ENCODE measurements around the gene CCNJL.
A peak's percentile ranks its signal among the peaks of the same experiment; 100 is the strongest.
"Not testable (repeated sequence)": the region's sequence is repeated elsewhere in the genome, so short reads cannot be mapped to it uniquely, and the experiment has no call there.

Gene CCNJL

GRCh38 chr5:160260881-160261815 is 51.2 kb downstream of the CCNJL start:
- peak; percentile 53 for DNase-seq

DNA sequence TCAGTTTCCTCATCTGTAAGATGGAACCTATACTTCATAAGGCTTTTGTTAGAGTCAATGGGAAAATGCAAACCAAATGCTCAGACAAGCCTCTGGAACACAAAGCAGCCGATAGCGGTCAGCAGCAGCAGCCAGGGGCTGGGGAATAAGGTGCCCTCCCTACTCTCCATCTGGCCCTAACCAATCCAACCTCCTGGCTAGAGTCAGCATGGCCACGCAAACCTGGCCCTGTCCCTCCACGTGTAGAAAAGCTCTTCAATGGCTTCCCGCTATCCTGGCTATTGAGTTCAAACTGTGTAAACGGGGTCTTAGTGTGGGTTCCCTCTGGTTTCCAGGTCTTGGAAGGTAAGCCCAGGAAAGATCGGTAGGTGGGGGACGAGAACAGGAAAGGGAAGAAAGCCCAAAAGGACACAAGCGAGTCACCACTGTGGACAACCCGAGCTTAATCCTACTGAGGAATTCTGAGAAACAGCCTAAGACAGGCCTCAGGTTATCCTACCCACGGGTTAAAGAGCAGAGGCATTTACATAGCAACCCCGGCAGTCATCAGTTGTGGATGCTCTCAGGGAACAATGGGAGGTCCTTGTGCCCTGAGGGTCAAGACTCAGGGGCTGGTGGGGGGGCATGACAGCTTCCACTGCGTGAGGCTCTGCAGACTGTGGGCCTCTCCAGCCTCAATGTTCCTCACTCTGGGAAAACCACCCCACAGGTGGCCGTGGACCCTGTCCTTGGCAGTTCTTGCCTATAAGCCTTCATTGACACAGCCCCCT is 52.2 kb downstream of the CCNJL start:
- no peak for DNase-seq

GRCh38 chr5:160259341-160259740 is 53.0 kb downstream of the CCNJL start:
- no peak for DNase-seq

DNA sequence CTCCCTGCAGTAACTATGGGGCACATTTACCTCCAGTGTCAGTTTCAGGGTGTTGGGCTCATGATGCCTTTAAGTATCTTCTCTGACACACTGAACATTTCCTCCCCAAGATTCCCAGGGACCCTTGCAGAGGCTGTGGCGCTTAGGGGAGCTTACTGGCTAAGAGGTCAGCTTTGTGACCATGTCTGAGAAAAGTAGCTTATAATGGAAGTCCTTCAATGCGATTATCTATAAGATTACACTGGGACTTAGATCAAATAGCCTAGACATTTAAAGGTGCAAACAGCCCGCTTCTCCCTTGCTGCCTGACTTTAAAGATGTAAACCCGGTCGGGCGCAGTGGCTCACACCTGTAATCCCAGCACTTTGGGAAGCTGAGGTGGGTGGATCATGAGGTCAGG is 57.7 kb downstream of the CCNJL start:
- no peak for DNase-seq

DNA sequence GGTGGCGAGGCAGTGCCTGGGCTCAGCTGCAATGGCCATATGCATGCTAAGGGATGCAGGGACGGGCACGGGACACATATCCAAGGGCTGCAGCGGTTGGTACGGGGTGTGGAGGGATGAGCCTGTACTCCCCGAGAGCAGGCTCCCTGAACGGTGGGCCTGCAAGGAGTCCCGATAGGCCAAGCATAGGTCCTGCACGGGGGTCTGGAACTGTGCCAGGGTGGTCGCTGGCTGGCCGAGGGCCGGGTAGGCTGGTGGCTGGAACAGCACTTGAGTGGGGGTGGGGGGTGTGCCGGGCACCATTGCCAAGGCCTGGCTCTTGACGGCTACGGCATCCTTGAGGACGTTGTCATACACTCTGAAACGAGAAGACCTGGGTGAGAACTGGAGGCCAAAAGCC is 58.9 kb downstream of the CCNJL start:
- DNase-seq = no peak

DNA sequence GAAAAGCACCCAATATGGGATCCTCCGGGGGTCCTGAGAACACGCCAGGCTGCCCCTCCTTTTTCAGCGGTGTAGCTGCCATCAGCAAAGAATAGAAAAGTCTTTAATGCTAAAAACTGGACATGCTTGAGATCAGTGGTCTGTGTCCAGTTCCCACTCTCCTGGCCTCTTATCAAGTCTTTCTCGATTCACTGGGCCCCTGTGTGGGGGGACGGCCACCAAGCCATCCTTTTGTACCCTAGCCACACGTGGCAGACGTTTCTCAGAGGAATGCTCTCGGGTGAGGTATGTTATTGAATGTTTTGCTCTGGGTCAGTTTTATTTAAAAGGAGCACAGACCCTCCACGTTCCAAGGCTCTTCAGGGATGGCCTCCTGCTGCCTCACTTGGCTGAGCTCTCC is 59.4 kb downstream of the CCNJL start:
- no peak for DNase-seq

DNA sequence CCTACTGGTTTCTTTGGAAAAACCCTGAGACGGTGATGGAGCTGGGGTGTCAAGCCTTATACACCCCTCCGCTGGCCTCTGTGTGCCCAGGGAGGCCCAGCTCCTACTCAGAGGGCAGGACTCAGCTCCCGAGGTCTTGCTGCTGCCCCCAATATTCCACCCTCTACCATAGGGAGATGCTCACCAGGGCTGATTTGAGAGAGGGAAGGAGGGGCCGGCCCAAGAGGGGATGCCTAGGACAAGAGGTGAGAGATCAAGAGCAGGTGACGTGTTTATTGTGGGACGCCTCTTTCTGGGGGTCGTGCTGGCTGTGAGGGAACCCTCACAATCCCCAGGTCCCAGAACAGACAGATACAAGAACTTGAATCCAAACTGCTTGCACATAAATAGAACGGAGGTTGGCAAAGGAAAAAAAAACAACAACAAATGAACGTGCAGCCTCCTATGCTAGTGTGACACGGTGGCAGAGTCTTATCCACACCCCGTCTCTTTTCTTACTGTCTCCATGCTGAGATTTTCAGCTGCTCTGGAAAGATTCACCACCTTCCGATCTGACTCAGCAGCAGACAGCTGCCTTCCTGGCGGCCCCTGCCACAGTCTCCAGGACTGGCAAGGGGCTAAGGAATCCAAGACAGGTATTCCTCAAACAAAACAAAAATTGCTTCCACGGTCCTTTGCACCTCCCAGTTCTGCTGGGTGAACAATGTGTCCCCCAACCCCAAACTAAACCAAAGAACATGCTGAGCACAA is 60.8 kb downstream of the CCNJL start:
- DNase-seq = no peak

DNA sequence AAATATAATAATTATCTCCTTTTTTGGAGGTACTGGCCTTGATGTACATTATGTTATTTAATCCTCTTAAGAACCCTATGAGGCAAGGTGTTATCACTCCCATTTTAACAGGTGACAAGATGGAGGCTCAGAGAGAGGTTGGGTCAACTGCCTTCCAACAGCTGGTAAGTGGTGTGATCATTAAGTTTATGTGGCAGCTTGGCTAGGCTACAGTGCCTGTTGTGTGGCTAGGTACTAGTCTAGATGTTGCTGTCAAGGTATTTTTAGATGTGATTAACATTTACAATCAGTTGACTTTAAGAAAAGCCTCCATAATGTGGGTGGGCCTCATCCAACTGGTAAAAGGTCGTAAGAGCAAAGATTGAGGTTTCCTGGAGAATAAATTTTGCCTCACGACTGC is 61.5 kb downstream of the CCNJL start:
- DNase-seq = no peak

GRCh38 chr5:160250226-160250625 is 62.1 kb downstream of the CCNJL start:
- no peak for DNase-seq

DNA sequence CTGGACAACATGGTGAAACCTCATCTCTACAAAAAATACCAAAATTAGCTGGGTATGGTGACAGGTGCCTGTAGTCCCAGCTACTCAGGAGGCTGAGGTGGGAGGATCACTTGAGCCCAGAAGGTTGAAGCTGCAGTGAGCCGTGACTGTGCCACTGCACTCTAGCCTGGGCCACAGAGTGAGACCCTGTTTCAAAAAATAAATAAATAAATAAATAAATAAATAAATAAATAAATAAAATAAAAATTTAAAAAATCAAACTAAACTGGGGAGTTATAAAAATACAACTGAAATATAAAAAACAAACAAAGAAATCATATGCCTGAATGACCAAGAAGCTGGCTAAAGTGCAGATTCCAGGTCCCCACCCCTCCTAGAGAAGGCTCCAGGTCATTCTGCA is 62.8 kb downstream of the CCNJL start:
- not testable (repeated sequence) for DNase-seq

- no peak for DNase-seq
Observed at GRCh38 chr5:160245506-160246086, 66.8 kb downstream of the CCNJL start.

- DNase-seq = no peak
Observed at GRCh38 chr5:160242145-160242544, 70.2 kb downstream of the CCNJL start.

GRCh38 chr5:160240350-160240749 is 72.0 kb downstream of the CCNJL start:
- DNase-seq = no peak

DNA sequence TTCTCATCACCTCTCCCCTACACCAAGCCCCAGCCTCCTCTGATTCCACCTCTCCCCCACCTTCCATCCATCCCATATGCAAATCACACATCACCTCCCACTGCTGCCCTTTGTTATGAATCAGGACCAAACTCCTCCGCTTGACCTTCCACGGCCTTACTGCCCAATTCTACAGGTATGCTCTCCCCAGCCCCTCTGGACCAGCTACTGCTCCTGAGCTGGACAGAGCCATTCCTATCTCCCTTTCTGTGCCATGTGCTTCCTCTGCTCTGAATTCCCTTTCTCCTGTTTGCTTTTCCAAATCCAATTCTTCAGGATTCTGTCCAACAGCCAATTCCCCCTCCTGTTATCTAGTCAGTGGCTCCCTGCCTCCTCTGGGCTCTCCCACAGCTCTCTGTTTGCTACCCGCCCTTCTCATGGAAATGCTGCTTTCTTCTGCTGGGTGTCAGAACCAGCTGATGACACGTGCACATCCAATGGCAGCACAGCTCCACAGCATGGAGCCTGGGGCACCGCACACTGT is 74.7 kb downstream of the CCNJL start:
- DNase-seq = no peak

DNA sequence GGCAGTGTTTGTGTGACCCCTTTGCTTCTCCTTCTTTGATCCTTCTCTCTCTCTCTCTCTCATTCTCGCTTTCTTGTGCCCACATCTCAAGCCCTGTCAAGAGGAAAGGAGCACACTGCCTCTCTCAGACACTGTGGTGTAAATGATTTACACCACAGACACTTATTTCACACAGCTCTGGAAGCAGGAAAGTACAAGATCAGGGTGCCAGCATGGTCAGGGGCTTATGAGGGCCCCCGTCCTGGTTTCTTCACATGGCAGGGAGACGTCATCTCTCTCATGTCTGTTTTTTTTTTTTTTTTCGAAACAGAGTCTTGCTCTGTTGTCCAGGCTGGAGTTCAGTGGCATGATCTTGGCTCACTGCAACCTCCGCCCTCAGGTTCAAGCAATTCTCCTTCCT is 76.6 kb downstream of the CCNJL start:
- DNase-seq = no peak

GRCh38 chr5:160233215-160233614 is 79.1 kb downstream of the CCNJL start:
- peak; percentile 6 for DNase-seq

GRCh38 chr5:160231783-160232342 is 80.5 kb downstream of the CCNJL start:
- DNase-seq = no peak

- DNase-seq = no peak
Observed at GRCh38 chr5:160230686-160231527, 81.5 kb downstream of the CCNJL start.

DNA sequence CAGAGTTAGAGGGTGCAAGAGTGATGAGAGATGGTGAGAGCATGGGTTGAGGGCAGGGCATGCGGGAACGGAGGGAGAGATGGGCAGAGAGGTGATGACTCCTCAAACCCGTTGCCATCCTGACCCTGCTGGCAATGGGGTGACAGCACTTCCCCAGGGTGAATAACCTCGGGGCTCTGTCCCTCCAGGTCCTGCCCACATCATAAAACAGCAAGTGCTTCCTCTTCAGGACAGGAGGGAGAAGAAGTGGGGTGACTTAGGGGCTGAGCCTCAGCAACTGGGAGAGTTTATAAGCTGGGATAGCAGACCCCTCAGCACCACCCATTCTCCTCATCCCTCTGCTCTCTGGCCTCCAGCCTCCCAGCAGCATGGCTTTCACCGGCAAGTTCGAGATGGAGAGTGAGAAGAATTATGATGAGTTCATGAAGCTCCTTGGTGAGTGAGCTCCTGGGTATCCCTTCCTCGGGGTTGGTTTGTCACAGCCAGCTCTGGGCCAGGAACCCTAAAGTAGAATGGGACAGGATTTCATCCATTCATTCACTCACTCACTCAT is 83.1 kb downstream of the CCNJL start, which contains the start of gene FABP6:
FABP6 (plus strand) TSS at position 317 of the 553 bp plus-strand sequence; CDS start at position 369, 52 bp downstream.
- no peak for DNase-seq

GRCh38 chr5:160227012-160227411 is 85.4 kb downstream of the CCNJL start:
- DNase-seq = no peak

DNA sequence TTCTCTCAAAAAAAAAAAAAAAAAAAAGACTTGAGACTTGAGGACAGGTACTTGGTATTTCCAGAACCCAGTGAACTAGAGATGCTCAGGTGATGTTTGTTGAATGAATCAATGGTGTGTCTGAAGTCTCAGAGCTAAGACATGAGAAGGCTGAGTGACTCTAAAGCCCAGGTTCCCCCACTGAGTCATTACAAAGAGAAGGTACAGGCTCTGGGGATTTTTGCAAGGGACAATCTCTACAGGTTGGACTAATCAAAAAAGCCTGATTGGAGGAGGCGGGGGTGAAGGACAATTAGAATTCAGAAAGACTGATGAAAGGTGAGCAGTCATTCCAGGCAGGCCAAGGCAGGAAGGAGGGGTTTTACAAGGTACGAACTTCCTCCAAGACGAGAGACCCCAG is 91.3 kb downstream of the CCNJL start:
- DNase-seq = no peak

Measured in fibroblast of skin of scalp (primary cell).